Ovary (tissue), 9 donors: ENCODE results near the gene CRACR2A. TPM values are rescaled to one million over a fixed set of nuclear protein-coding genes. Genes with fewer than 3 reads are reported as not detected.
A peak's percentile ranks its signal among the peaks of the same experiment; 100 is the strongest.

Source experiments
- DNase-seq, 5 donors: peaks; one replicate each; pipeline ENCODE4 v3.0.0-alpha.2; 2019 to 2020
- H3K27ac ChIP-seq, 2 donors: fragments of 200-600 bp; one replicate each; pipeline versions ENCODE4 v1.5.1 to v1.8.0; 2019 to 2022
- H3K27me3 ChIP-seq: fragments of 200-600 bp; one replicate; pipeline ENCODE4 v1.8.0; 2022
- H3K36me3 ChIP-seq: fragments of 200-600 bp; sonication (generic); one replicate; pipeline ENCODE4 v1.5.1; 2019
- H3K4me1 ChIP-seq: one replicate; pipeline ENCODE4 v1.8.1; 2013; ENCODE audit warnings: mild to moderate bottlenecking, moderate library complexity; ENCODE audit not compliant: insufficient read depth
- H3K4me3 ChIP-seq: fragments of 200-600 bp; sonication (generic); one replicate; pipeline ENCODE4 v1.5.1; 2017
- H3K9me3 ChIP-seq, 2 donors: fragments of 200-600 bp in 1 of 2; sonication (generic) in 1 of 2; one replicate each; pipeline versions ENCODE4 v1.5.1 to v1.8.1; 2013 to 2019; ENCODE audit warnings: mild to moderate bottlenecking in 1 of 2, moderate library complexity in 1 of 2
- EP300 ChIP-seq: sonication (generic); formaldehyde crosslinking; IDR thresholded peaks from one replicate; pipeline ENCODE4 v1.6.1; 2017; ENCODE audit warnings: antibody characterized with exemption
- POLR2A ChIP-seq: fragments of 450-650 bp; IDR thresholded peaks from one replicate; pipeline ENCODE4 v1.6.1; 2017; ENCODE audit warnings: antibody characterized with exemption, mild to moderate bottlenecking, moderate library complexity
- WGBS, 3 donors: extraction: QIAGEN DNeasy Blood & Tissue Kit in 1 of 3; methylation state at CpG; one replicate each; pipeline versions ENCODE4 v1.1.5 to v1.1.7; 2013 to 2017; 5-methylcytosine and 5-hydroxymethylcytosine counted together
- intact Hi-C, 4 donors: fragments of 100-400 bp; cut with DNase I; formaldehyde crosslinking; loops; one replicate each; pipeline versions ENCODE4 v1.11.0 to v1.15.1; 2022 to 2023
- polyA plus RNA-seq, 2 donors: library from polyadenylated mRNA; stranded (reverse); fragments of 200-250 nt in 1 of 2; fragments of 350-450 nt in 1 of 2; fragmentation: Illumina TruSeq in 1 of 2; extraction: RNeasy Lipid Tissue Mini Kit (QIAGEN cat#74804) in 1 of 2; gene quantifications; one replicate each; pipeline ENCODE4 v1.2.3, GENCODE V29; 2013 to 2014
- total RNA-seq, 7 donors: library from RNA; depleted of rRNA in 2 of 7; stranded (reverse); fragments of >200 nt in 2 of 7; fragmentation: NEBNext Ultra II Directional in 3 of 7; extraction: Animal tissue kit (Norgen Biotek cat#: 25700) in 3 of 7; gene quantifications; one replicate each; pipeline versions ENCODE4 v1.1.0 to v1.2.4, GENCODE V29; 2016 to 2023
- TF ChIP-seq, protein P1 (sequence below), 3 donors: fragments of 450-650 bp in 2 of 3; fragments of 200-600 bp in 1 of 3; IDR thresholded peaks; one replicate each; pipeline versions ENCODE4 v1.5.1 to v1.8.0; 2016 to 2022; ENCODE audit warnings: antibody characterized with exemption in 3 of 3, mild to moderate bottlenecking in 1 of 3
- donor health status: DM: no; HTN: no; CAD: no; lungs with moderate emphysema.
- donor health status: DM: no; HTN: no; CAD: no.
- donor health status: Bipolar disorder and iron deficiency.
- donor health status: DM: yes; HTN: yes; CAD: no.
- donor health status: DM: no; HTN: no; CAD: no.
- donor health status: DM: yes; HTN: yes; CAD: no.

CRACR2A gene
- total and polyA plus RNA-seq, 9 donors: 1.8 to 7.7 (median 4.4) TPM

DNA sequence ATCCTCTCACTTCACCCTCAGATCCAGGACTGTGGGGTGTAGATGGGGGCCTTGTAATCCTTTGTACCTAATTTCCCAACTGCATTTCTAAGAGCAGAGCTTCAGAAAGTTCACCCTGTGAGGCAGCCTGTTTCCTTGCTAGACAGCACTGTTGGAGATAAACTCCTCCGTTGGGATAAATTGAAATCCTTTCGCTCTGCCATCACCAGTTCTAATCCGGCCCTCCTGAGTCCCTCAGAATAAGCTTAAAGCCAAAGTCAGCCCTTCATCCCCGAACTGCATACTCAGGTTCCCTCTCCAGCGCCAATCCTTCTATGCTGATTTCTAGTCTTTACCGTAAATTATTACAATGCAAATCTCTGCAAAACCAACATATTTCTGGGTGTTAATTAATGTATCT lies 147.2 kb downstream of the CRACR2A start:
- Histone ChIP-seq H3K4me3 (no peak overlapping the region), H3K27ac (peak overlapping the region in 1 of 2 donors; percentile 65), H3K4me1 (peaks cover 27% of the 10 kb centered on the region), H3K9me3 (no peaks in the 10 kb centered on the region), H3K27me3 (no peaks in the 10 kb centered on the region), H3K36me3 (no peaks in the 10 kb centered on the region)
- no peak for DNase-seq
- 73 to 81% (median 78%) methylated on average over 6 of the region's 6 CpGs for WGBS, 3 donors
- intact Hi-C loops: no loop called here
- TF ChIP-seq POLR2A (no peak), EP300 (no peak)
- TF ChIP-seq, protein P1, sequence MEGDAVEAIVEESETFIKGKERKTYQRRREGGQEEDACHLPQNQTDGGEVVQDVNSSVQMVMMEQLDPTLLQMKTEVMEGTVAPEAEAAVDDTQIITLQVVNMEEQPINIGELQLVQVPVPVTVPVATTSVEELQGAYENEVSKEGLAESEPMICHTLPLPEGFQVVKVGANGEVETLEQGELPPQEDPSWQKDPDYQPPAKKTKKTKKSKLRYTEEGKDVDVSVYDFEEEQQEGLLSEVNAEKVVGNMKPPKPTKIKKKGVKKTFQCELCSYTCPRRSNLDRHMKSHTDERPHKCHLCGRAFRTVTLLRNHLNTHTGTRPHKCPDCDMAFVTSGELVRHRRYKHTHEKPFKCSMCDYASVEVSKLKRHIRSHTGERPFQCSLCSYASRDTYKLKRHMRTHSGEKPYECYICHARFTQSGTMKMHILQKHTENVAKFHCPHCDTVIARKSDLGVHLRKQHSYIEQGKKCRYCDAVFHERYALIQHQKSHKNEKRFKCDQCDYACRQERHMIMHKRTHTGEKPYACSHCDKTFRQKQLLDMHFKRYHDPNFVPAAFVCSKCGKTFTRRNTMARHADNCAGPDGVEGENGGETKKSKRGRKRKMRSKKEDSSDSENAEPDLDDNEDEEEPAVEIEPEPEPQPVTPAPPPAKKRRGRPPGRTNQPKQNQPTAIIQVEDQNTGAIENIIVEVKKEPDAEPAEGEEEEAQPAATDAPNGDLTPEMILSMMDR (IDR thresholded peaks at IDR 0.05): no peak

DNA sequence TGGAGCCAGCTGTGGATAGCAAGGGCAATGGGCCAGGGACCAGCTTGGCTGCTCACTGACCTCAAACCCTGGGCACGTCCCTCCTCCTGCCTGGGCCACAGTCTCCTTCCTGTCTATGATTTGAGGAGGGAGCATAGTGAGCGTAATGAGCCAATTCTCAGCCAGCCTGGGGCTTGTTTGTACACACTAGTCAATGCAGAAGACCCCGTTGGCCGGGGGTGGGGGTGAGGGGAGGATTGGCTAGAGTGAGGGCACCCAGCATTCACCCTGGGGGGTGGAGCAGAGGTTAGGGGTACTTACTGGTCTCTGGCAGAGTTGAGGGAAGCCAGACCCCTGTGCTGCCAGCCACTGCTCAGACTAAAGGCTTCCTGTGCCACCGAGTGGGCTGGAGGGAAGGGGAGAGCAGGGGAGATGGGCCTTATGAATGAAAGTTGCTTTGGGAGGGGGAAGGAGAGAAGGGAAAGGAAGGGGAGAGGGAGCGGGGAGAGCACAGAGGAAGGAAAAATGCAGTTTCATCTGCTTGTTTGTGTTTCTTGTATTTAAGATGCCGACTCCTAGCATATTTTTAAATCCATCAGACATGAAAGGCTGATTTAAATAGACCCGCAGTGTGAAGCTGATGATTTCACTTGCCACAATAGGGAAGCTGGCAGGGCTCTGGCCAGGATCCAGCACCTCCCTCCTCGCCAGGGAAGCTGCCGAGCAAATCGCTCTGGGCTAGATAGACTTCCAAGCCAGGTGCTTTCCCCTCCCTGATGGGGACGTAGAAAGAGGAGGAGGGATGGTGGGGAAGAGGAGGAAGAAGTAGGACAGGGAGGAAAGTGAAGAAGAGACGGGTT lies 147.9 kb downstream of the CRACR2A start:
- TF ChIP-seq, protein P1 (IDR thresholded peaks at IDR 0.05): no peak
- TF ChIP-seq EP300 (no peak), POLR2A (no peak)
- H3K36me3 ChIP-seq: no peaks in the 10 kb centered on the region
- peak overlapping the region; percentile 14 to 65 for H3K27ac ChIP-seq
- peaks cover 30% of the 10 kb centered on the region for H3K4me1 ChIP-seq
- intact Hi-C loops: no loop called here
- no peak overlapping the region for H3K4me3 ChIP-seq
- 13 to 27% (median 23%) methylated on average over 13 of the region's 13 CpGs for WGBS, 3 donors
- H3K27me3 ChIP-seq: no peaks in the 10 kb centered on the region
- peak in 4 of 5 donors; percentile 37 to 65 (median 64) for DNase-seq
- no peaks in the 10 kb centered on the region for H3K9me3 ChIP-seq

- H3K36me3 ChIP-seq: no peaks in the 10 kb centered on the region
- peak overlapping the region; percentile 14 to 65 for H3K27ac ChIP-seq
- WGBS, 3 donors: 80 to 84% (median 81%) methylated on average over 6 of the region's 6 CpGs
- TF ChIP-seq, protein P1 (IDR thresholded peaks at IDR 0.05): no peak
- TF ChIP-seq EP300 (no peak), POLR2A (no peak)
- H3K9me3 ChIP-seq: no peaks in the 10 kb centered on the region
- no peak for DNase-seq
- intact Hi-C loops: no loop called here
- H3K4me3 ChIP-seq: no peak overlapping the region
- H3K27me3 ChIP-seq: no peaks in the 10 kb centered on the region
- peaks cover 33% of the 10 kb centered on the region for H3K4me1 ChIP-seq
Observed at GRCh38 chr12:3604286-3604685, 148.6 kb downstream of the CRACR2A start.

DNA sequence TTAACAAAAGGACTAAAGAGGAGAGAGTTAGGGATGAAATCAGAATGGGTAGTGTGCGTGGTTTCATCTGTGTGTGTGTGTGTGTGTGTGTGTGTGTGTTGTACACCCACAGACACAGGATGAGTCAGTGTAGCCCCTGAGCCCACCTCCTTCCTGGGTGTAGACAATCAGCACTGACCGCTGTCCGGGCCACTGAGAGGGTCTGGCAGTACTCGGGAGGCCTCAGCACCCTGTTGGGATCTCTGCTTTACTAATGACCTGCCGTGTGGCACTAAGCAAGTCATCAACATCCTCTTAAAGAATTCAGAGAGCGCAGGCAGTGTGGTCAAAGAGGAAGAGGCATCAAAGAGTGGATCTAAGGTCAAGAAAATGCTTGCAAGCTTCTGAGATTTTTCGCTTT lies 149.3 kb downstream of the CRACR2A start:
- no peak overlapping the region for H3K4me3 ChIP-seq
- H3K9me3 ChIP-seq: no peaks in the 10 kb centered on the region
- TF ChIP-seq EP300 (no peak), POLR2A (no peak)
- TF ChIP-seq, protein P1 (IDR thresholded peaks at IDR 0.05): no peak
- no peak for DNase-seq
- intact Hi-C loops: no loop called here
- H3K4me1 ChIP-seq: peaks cover 39% of the 10 kb centered on the region
- no peaks in the 10 kb centered on the region for H3K27me3 ChIP-seq
- H3K27ac ChIP-seq: no peak overlapping the region
- WGBS, 3 donors: 89 to 93% (median 92%) methylated on average over 7 of the region's 7 CpGs
- H3K36me3 ChIP-seq: no peaks in the 10 kb centered on the region
